HCT116 (cell line): ENCODE measurements around the gene ETHE1. TPM values are rescaled to one million over a fixed set of nuclear protein-coding genes. Genes with fewer than 3 reads are reported as not detected.

ENCODE experiments used
- ATAC-seq: fragments of 200-7000 bp; cut with Tn5 transposase; 2 replicates; pipeline ENCODE4 v1.9.1; 2020; ENCODE audit warnings: mild to moderate bottlenecking, moderate library complexity
- BruUV-seq: library from RNA; stranded (reverse); fragments of 400-500 nt; replicated peaks from 2 replicates; lab custom pipeline; 2021; lab: Mats Ljungman, UMichigan
- CTCF ChIA-PET: fragments of 300-600 bp; sonication (Branson Sonifier 250); formaldehyde crosslinking; loops from one replicate; lab custom pipeline; 2021; ENCODE audit warnings: antibody characterized with exemption; lab: Charles Lee
- POLR2A ChIA-PET: fragments of 300-600, 350-600 bp; sonication (Branson Sonifier 250); formaldehyde crosslinking; loops from one replicate; lab custom pipeline; 2021; ENCODE audit warnings: antibody characterized with exemption; lab: Charles Lee
- RAD21 ChIA-PET, 2 experiments: fragments of 300-600 bp; sonication (Branson Sonifier 250); formaldehyde crosslinking; loops; one replicate each; lab custom pipeline; 2023; ENCODE audit warnings: low total read pairs in 2 of 2; ENCODE audit not compliant: uncharacterized antibody in 2 of 2, unreplicated experiment in 2 of 2, low non-redundant PET in 1 of 2; lab: Charles Lee
- DNase-seq: peaks from one replicate; pipeline ENCODE4 v3.0.0-alpha.2; 2010; ENCODE audit warnings: low read depth, low spot score
- H2AFZ ChIP-seq: fragments of 200-600 bp; shearing (Covaris generic), sonication (generic); 2 replicates; pipeline ENCODE4 v1.6.1; 2017; ENCODE audit warnings: low read depth, mixed run types, mixed read lengths, antibody characterized with exemption, low read length; ENCODE audit not compliant: poor library complexity, severe bottlenecking
- H3K27ac ChIP-seq: 2 replicates; pipeline ENCODE4 v1.5.1; 2012; ENCODE audit warnings: low read depth, low read length
- H3K27me3 ChIP-seq: fragments of 200-600 bp; sonication (generic); 2 replicates; pipeline ENCODE4 v1.6.1; 2016; ENCODE audit warnings: mixed run types, low read length, mixed read lengths; ENCODE audit not compliant: insufficient read depth
- H3K36me3 ChIP-seq, 2 experiments: fragments of 200-500 bp in 1 of 2; fragments of 200-600 bp in 1 of 2; sonication (Bioruptor generic) in 1 of 2; sonication (generic) in 1 of 2; 2 replicates each; pipeline versions ENCODE4 v1.5.1 to v1.6.1; 2014 to 2016; ENCODE audit warnings: low read length in 2 of 2, inconsistent platforms in 1 of 2, mixed read lengths in 1 of 2, mixed run types in 1 of 2; ENCODE audit not compliant: insufficient read depth in 2 of 2, control insufficient read depth in 1 of 2
- H3K4me1 ChIP-seq, 2 experiments: fragments of 200-600 bp in 1 of 2; sonication (generic) in 1 of 2; 2 replicates each; pipeline versions ENCODE4 v1.5.1 to v1.6.1; 2012 to 2017; ENCODE audit warnings: low read length in 2 of 2, inconsistent platforms in 1 of 2, mild to moderate bottlenecking in 1 of 2, mixed read lengths in 1 of 2, mixed run types in 1 of 2, moderate library complexity in 1 of 2; ENCODE audit not compliant: insufficient read depth in 2 of 2, control insufficient read depth in 1 of 2
- H3K4me2 ChIP-seq: fragments of 200-600 bp; sonication (generic); 2 replicates; pipeline ENCODE4 v1.6.1; 2017; ENCODE audit warnings: mixed run types, low read length, mixed read lengths
- H3K4me3 ChIP-seq, 2 experiments: fragments of 200-600 bp in 1 of 2; sonication (generic) in 1 of 2; replicated peaks in 1 of 2; 2 replicates each; pipeline ENCODE4 v1.5.1; 2011 to 2016; ENCODE audit warnings: low read length in 2 of 2, control low read depth in 1 of 2, low read depth in 1 of 2, mild to moderate bottlenecking in 1 of 2, mixed read lengths in 1 of 2, mixed run types in 1 of 2
- H3K79me2 ChIP-seq: fragments of 200-600 bp; sonication (generic); 2 replicates; pipeline ENCODE4 v1.6.1; 2017; ENCODE audit warnings: mild to moderate bottlenecking, mixed run types, low read length, moderate library complexity, mixed read lengths; ENCODE audit not compliant: insufficient read depth
- H3K9ac ChIP-seq: fragments of 200-600 bp; sonication (generic); 2 replicates; pipeline ENCODE4 v1.6.1; 2016; ENCODE audit warnings: low read length, mixed read lengths
- H3K9me2 ChIP-seq: fragments of 200-600 bp; sonication (generic), shearing (Covaris generic); 2 replicates; pipeline ENCODE4 v1.6.1; 2017; ENCODE audit warnings: mixed run types, mild to moderate bottlenecking, moderate library complexity; ENCODE audit not compliant: insufficient read depth
- H3K9me3 ChIP-seq, 2 experiments: fragments of 200-500 bp in 1 of 2; fragments of 200-600 bp in 1 of 2; sonication (Bioruptor generic) in 1 of 2; sonication (generic) in 1 of 2; 2 replicates each; pipeline ENCODE4 v1.6.1; 2014 to 2017; ENCODE audit warnings: low read length in 2 of 2, mixed read lengths in 2 of 2, inconsistent platforms in 1 of 2, low read depth in 1 of 2, mild to moderate bottlenecking in 1 of 2, mixed run types in 1 of 2, moderate library complexity in 1 of 2; ENCODE audit not compliant: control insufficient read depth in 1 of 2, insufficient read depth in 1 of 2
- H4K20me1 ChIP-seq: fragments of 200-600 bp; sonication (generic), shearing (Covaris generic); 2 replicates; pipeline ENCODE4 v1.6.1; 2017; ENCODE audit warnings: mixed run types, mild to moderate bottlenecking, moderate library complexity; ENCODE audit not compliant: insufficient read depth
- CBX3 ChIP-seq: IDR thresholded peaks from 2 replicates; pipeline ENCODE4 v1.6.1; 2012; ENCODE audit warnings: low read depth
- CTCF ChIP-seq, 3 experiments: fragments of 200-600 bp in 1 of 3; sonication (generic) in 1 of 3; IDR thresholded peaks in 2 of 3; conservative IDR thresholded peaks in 1 of 3; 2 replicates each; pipeline ENCODE4 v1.5.1; 2012 to 2017; ENCODE audit warnings: low read depth in 2 of 3, low read length in 2 of 3, antibody characterized with exemption in 1 of 3, borderline replicate concordance in 1 of 3, control low read depth in 1 of 3, mild to moderate bottlenecking in 1 of 3, mixed read lengths in 1 of 3, mixed run types in 1 of 3, moderate library complexity in 1 of 3; ENCODE audit not compliant: insufficient read depth in 1 of 3
- ELF1 ChIP-seq: IDR thresholded peaks from 2 replicates; pipeline ENCODE4 v1.6.1; 2012; ENCODE audit warnings: low read depth, borderline replicate concordance
- POLR2A ChIP-seq: IDR thresholded peaks from 2 replicates; pipeline ENCODE4 v1.7.0; 2011; ENCODE audit warnings: borderline replicate concordance; ENCODE audit not compliant: insufficient read depth, insufficient read length; ENCODE audit errors: extremely low read depth
- RAD21 ChIP-seq: IDR thresholded peaks from 2 replicates; pipeline ENCODE4 v1.6.1; 2012; ENCODE audit warnings: low read depth, mild to moderate bottlenecking
- TCF7L2 ChIP-seq: IDR thresholded peaks from 2 replicates; pipeline ENCODE4 v1.7.0; 2011; ENCODE audit warnings: borderline replicate concordance, inconsistent platforms; ENCODE audit not compliant: insufficient read depth, insufficient read length; ENCODE audit errors: extremely low read depth
- ZNF274 ChIP-seq: fragments of 200-500 bp; sonication (Bioruptor generic); IDR thresholded peaks from 2 replicates; pipeline ENCODE4 v1.6.1; 2014; ENCODE audit warnings: mild to moderate bottlenecking, low read depth, low read length, inconsistent platforms
- intact Hi-C: fragments of 100-400 bp; cut with micrococcal nuclease; formaldehyde crosslinking; loops from 2 replicates; pipeline ENCODE4 v1.10.0; 2022
- total RNA-seq: library from RNA; stranded (reverse); gene quantifications from one replicate; pipeline ENCODE4 v1.2.1, GENCODE V29; 2021; ENCODE audit not compliant: unreplicated experiment

ETHE1 gene
- total RNA-seq, 1 experiment from 2014 or later: 64.3 TPM

GRCh38 chr19:43503501-43504425 is 23.2 kb downstream of the ETHE1 start (continued):
- TF ChIP-seq CTCF (IDR thresholded peaks at IDR 0.05 in 2 of 3, conservative IDR thresholded peaks at IDR 0.05 in 1 of 3; ENCODE audit: borderline replicate concordance in 1 of 3, insufficient read depth in 1 of 3, low read depth in 2 of 3, low read length in 2 of 3): 0 out of 6 replicates have a peak, but pooled peaks of 1 of the 3 experiments have one; percentile 7
- TF ChIP-seq RAD21: peak; percentile 40
- TF ChIP-seq ZNF274: no peak
- TF ChIP-seq CBX3: no peak
- no peak for TF ChIP-seq ELF1
- peak; percentile 43 for TF ChIP-seq POLR2A

- Histone ChIP-seq H3K36me3 (no peaks in the 10 kb centered on the region), H3K79me2 (no peaks in the 10 kb centered on the region), H3K9me3 (no peaks in the 10 kb centered on the region), H3K4me1 (peaks cover 9 to 20% of the 10 kb centered on the region in 2 experiments; a peak in 3 of 4 replicates), H4K20me1 (no peaks in the 10 kb centered on the region), H3K27me3 (no peaks in the 10 kb centered on the region), H3K4me2 (peak overlapping the region; percentile 100; the same call in 1 of the 2 replicates), H3K9me2 (no peaks in the 10 kb centered on the region), H3K9ac (no peak overlapping the region), H2AFZ (no peak overlapping the region), H3K4me3 (no peak overlapping the region; a peak in 1 of 4 replicates), H3K27ac (no peak overlapping the region)
- ATAC-seq: no peak
- ChIA-PET CTCF (no interaction called here), POLR2A (no interaction called here), RAD21 (no interaction called here)
- no TSS peak for BruUV-seq
- intact Hi-C loops: no loop called here
- DNase-seq: no peak
- TF ChIP-seq TCF7L2: no peak
These were observed 24.5 kb downstream of the ETHE1 start for GRCh38 chr19:43502419-43502976.
